Endothelial cell of umbilical vein (primary cell): ENCODE data around the gene RIMBP2. TPM values are rescaled to one million over a fixed set of nuclear protein-coding genes. Genes with fewer than 3 reads are reported as not detected.

Experiments
- BruUV-seq: library from RNA; stranded (reverse); fragments of 400-500 nt; replicated peaks from 2 replicates; lab custom pipeline; 2021; lab: Mats Ljungman, UMichigan
- CTCF ChIA-PET: fragments of 300-600, 350-600 bp; sonication (Branson Sonifier 250); formaldehyde crosslinking; loops from one replicate; lab custom pipeline; 2021; ENCODE audit warnings: antibody characterized with exemption, inconsistent platforms; lab: Charles Lee
- POLR2A ChIA-PET: fragments of 300-600, 350-600 bp; sonication (Branson Sonifier 250); formaldehyde crosslinking; loops from one replicate; lab custom pipeline; 2021; ENCODE audit warnings: antibody characterized with exemption, inconsistent platforms; lab: Charles Lee
- DNase-seq: peaks from one replicate; pipeline ENCODE4 v3.0.0-alpha.2; 2011; ENCODE audit warnings: low read depth, low spot score
- FAIRE-seq: peaks from 2 replicates; lab custom pipeline; 2011; peaks lifted over from hg19 to GRCh38; lab: Jason Lieb, UNC
- H2AFZ ChIP-seq: 2 replicates; pipeline ENCODE4 v1.6.0; 2012; ENCODE audit warnings: low read depth, low read length, control low read depth, inconsistent platforms
- H3K27ac ChIP-seq: 2 replicates; pipeline ENCODE4 v1.5.1; 2011; ENCODE audit warnings: low read depth, mild to moderate bottlenecking, control low read depth, low read length, moderate library complexity; ENCODE audit not compliant: insufficient read depth
- H3K27me3 ChIP-seq, 2 experiments: 2 replicates each; pipeline versions ENCODE4 v1.6.0 to v1.6.1; 2011; ENCODE audit warnings: low read length in 2 of 2, mixed read lengths in 1 of 2; ENCODE audit not compliant: control insufficient read depth in 2 of 2, insufficient read depth in 2 of 2
- H3K36me3 ChIP-seq, 2 experiments: 2 replicates in 1 of 2; 3 replicates in 1 of 2; pipeline ENCODE4 v1.5.1; 2011; ENCODE audit warnings: low read length in 2 of 2, mild to moderate bottlenecking in 1 of 2, moderate library complexity in 1 of 2; ENCODE audit not compliant: control insufficient read depth in 2 of 2, insufficient read depth in 2 of 2; ENCODE audit errors: extremely low read depth in 1 of 2
- H3K4me1 ChIP-seq: 3 replicates; pipeline ENCODE4 v1.5.1; 2011; ENCODE audit warnings: mild to moderate bottlenecking, low read length; ENCODE audit not compliant: control insufficient read depth, insufficient read depth; ENCODE audit errors: extremely low read depth
- H3K4me2 ChIP-seq: 2 replicates; pipeline ENCODE4 v1.6.1; 2011; ENCODE audit warnings: low read length, control low read depth, mixed read lengths; ENCODE audit not compliant: insufficient read depth
- H3K4me3 ChIP-seq, 3 experiments: fragments of 200-600 bp in 1 of 3; sonication (generic), shearing (Covaris generic) in 1 of 3; replicated peaks in 1 of 3; 2 replicates each; pipeline ENCODE4 v1.5.1; 2011 to 2016; ENCODE audit warnings: control low read depth in 3 of 3, low read length in 3 of 3, mild to moderate bottlenecking in 2 of 3, inconsistent platforms in 1 of 3, low read depth in 1 of 3, moderate library complexity in 1 of 3; ENCODE audit not compliant: insufficient read depth in 1 of 3
- H3K79me2 ChIP-seq: 2 replicates; pipeline ENCODE4 v1.6.0; 2012; ENCODE audit warnings: low read length, inconsistent platforms; ENCODE audit not compliant: control insufficient read depth, insufficient read depth
- H3K9ac ChIP-seq: replicated peaks from 2 replicates; pipeline ENCODE3; 2011; ENCODE audit warnings: low read length, control low read depth; ENCODE audit not compliant: insufficient read depth; ENCODE audit errors: extremely low read depth
- H3K9me1 ChIP-seq: replicated peaks from 3 replicates; pipeline ENCODE4 v1.6.0; 2011; ENCODE audit warnings: mild to moderate bottlenecking, low read length; ENCODE audit not compliant: control insufficient read depth, insufficient read depth; ENCODE audit errors: extremely low read depth
- H3K9me3 ChIP-seq: replicated peaks from 2 replicates; pipeline ENCODE4 v1.5.1; 2012; ENCODE audit warnings: low read length, inconsistent platforms; ENCODE audit not compliant: control insufficient read depth, insufficient read depth
- H4K20me1 ChIP-seq: replicated peaks from 2 replicates; pipeline ENCODE3; 2011; ENCODE audit warnings: mild to moderate bottlenecking, low read length; ENCODE audit not compliant: control insufficient read depth, insufficient read depth; ENCODE audit errors: extremely low read depth
- EZH2 ChIP-seq: IDR thresholded peaks from 2 replicates; pipeline ENCODE4 v1.6.1; 2012; ENCODE audit warnings: borderline replicate concordance, low read depth, mild to moderate bottlenecking, moderate library complexity, low read length, inconsistent platforms; ENCODE audit not compliant: severe bottlenecking
- FOS ChIP-seq: IDR thresholded peaks from 2 replicates; pipeline ENCODE4 v1.6.1; 2011; ENCODE audit warnings: mild to moderate bottlenecking, low read length, moderate library complexity, borderline replicate concordance; ENCODE audit not compliant: insufficient read depth
- GATA2 ChIP-seq: IDR thresholded peaks from 2 replicates; pipeline ENCODE4 v1.7.0; 2011; ENCODE audit warnings: low read depth, mild to moderate bottlenecking, moderate library complexity, mixed read lengths, low read length; ENCODE audit not compliant: insufficient read length, insufficient read depth
- JUN ChIP-seq: IDR thresholded peaks from 2 replicates; pipeline ENCODE4 v1.6.1; 2011; ENCODE audit warnings: borderline replicate concordance, low read depth; ENCODE audit not compliant: insufficient read length, insufficient read depth
- MYC ChIP-seq: IDR thresholded peaks from one replicate; pipeline ENCODE4 v1.6.1; 2011; ENCODE audit warnings: mild to moderate bottlenecking, low read depth, low read length
- POLR2A ChIP-seq: IDR thresholded peaks from 2 replicates; pipeline ENCODE4 v1.6.1; 2012; ENCODE audit warnings: low read depth, mild to moderate bottlenecking, control low read depth, low read length
- POLR2AphosphoS5 ChIP-seq: IDR thresholded peaks from 2 replicates; pipeline ENCODE4 v1.6.1; 2012; ENCODE audit warnings: low read depth, mild to moderate bottlenecking, control low read depth, low read length, moderate library complexity; ENCODE audit not compliant: insufficient read depth
- dilution Hi-C: fragments of 300-500 bp; cut with MboI; formaldehyde crosslinking; loops from one replicate; pipeline ENCODE4 v1.15.0; 2019; ENCODE audit warnings: low sequenced_read_pairs; ENCODE audit not compliant: extremely low pct_ligation_motif_present
- intact Hi-C: fragments of 100-400 bp; cut with micrococcal nuclease; formaldehyde crosslinking; loops from one replicate; pipeline ENCODE4 v1.10.0; 2022
- polyA plus RNA-seq, 4 experiments: library from polyadenylated mRNA; depleted of rRNA in 3 of 4; stranded (reverse) in 3 of 4; unstranded in 1 of 4; fragments of >200 nt; gene quantifications; 2 replicates each; pipeline versions ENCODE4 v1.2.1 to v1.2.3, GENCODE V29; 2011 to 2012; ENCODE audit warnings: missing spikeins in 1 of 4
- total RNA-seq: library from RNA; stranded (reverse); gene quantifications from 2 replicates; pipeline ENCODE4 v1.2.3, GENCODE V29; 2021
- TF ChIP-seq, protein P1 (sequence below): IDR thresholded peaks from 2 replicates; pipeline ENCODE4 v1.6.1; 2011; ENCODE audit not compliant: insufficient read depth, insufficient read length
- TF ChIP-seq, protein P2 (sequence below), 2 donors: IDR thresholded peaks; 1 replicate in 1 of 2; 2 replicates in 1 of 2; pipeline ENCODE4 v1.5.1; 2011; ENCODE audit warnings: low read length in 2 of 2, mild to moderate bottlenecking in 2 of 2, moderate library complexity in 2 of 2, control low read depth in 1 of 2, inconsistent platforms in 1 of 2, low read depth in 1 of 2; ENCODE audit not compliant: insufficient read depth in 1 of 2; ENCODE audit errors: extremely low read depth in 1 of 2

RIMBP2 gene
- total and polyA plus RNA-seq, 2 donors (not counting 3 experiments of a cell fraction or from before 2014, with no cell fraction given), result 0.04 TPM; not detected in 1

DNA sequence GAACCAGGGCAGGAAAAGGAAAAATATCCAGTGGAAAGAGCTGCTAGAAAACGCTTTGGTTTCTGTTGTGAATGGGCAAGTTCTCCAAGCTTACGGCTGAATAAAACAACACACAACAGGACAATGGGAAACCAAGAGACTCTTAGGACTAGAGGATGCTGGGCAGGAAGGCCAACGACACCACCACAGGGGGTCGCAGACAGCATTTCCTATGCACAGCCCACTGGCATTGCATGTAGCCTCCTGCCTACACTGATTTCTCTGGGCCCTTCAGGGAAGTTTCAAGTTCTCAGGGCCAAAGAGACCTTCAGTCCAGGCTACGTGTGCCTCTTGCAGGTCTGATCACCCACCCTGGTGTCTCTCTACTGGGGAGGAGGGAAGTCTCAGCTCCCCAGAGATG lies 108.0 kb downstream of the RIMBP2 start:
- BruUV-seq, result no TSS peak
- DNase-seq (no peak), FAIRE-seq (no peak)
- no peaks in the 10 kb centered on the region for H4K20me1 ChIP-seq
- H3K27ac ChIP-seq, result no peak overlapping the region
- dilution Hi-C loops, result no loop called here
- H3K9me1 ChIP-seq, result no peaks in the 10 kb centered on the region
- H3K9ac ChIP-seq, result no peak overlapping the region
- no peak overlapping the region for H2AFZ ChIP-seq
- ChIA-PET POLR2A (no interaction called here), CTCF (no interaction called here)
- TF ChIP-seq, protein P1, sequence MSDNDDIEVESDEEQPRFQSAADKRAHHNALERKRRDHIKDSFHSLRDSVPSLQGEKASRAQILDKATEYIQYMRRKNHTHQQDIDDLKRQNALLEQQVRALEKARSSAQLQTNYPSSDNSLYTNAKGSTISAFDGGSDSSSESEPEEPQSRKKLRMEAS, result no peak
- no peaks in the 10 kb centered on the region for H3K27me3 ChIP-seq
- H3K4me3 ChIP-seq, result no peak overlapping the region
- H3K9me3 ChIP-seq, result peaks cover 10% of the 10 kb centered on the region
- no peaks in the 10 kb centered on the region for H3K79me2 ChIP-seq
- no peaks in the 10 kb centered on the region for H3K4me1 ChIP-seq
- H3K4me2 ChIP-seq, result no peak overlapping the region
- intact Hi-C loops, result no loop called here
- no peaks in the 10 kb centered on the region for H3K36me3 ChIP-seq

DNA sequence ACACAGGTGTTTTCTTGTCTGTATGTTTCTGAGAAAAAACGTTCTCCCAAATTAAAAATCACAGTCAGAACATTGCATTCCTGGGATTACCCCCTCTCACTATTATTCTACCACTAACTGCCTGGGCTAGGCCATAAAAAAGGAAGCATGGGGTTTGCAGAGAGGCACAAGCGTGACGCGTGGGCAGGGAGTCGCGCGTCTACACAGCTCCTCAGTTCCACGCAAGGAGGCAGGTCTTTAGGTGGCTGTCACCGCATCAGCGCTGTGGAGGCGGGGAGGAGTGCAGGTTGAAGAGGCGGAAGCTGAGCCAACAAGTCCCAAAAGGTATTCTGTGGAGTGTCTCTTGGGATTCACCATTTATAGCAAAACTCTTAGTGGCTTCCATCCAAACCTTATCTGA lies 109.9 kb downstream of the RIMBP2 start:
- Histone ChIP-seq H3K27ac (no peak overlapping the region), H3K4me1 (no peaks in the 10 kb centered on the region), H3K27me3 (no peaks in the 10 kb centered on the region), H3K9ac (no peak overlapping the region), H4K20me1 (no peaks in the 10 kb centered on the region), H3K79me2 (no peaks in the 10 kb centered on the region), H2AFZ (no peak overlapping the region), H3K9me3 (peaks cover 10% of the 10 kb centered on the region), H3K9me1 (no peaks in the 10 kb centered on the region), H3K4me3 (no peak overlapping the region), H3K36me3 (no peaks in the 10 kb centered on the region), H3K4me2 (no peak overlapping the region)
- no peak for FAIRE-seq
- POLR2A ChIA-PET, result no interaction called here
- no TSS peak for BruUV-seq
- no peak for TF ChIP-seq MYC
- TF ChIP-seq JUN, result no peak
- TF ChIP-seq, protein P2, sequence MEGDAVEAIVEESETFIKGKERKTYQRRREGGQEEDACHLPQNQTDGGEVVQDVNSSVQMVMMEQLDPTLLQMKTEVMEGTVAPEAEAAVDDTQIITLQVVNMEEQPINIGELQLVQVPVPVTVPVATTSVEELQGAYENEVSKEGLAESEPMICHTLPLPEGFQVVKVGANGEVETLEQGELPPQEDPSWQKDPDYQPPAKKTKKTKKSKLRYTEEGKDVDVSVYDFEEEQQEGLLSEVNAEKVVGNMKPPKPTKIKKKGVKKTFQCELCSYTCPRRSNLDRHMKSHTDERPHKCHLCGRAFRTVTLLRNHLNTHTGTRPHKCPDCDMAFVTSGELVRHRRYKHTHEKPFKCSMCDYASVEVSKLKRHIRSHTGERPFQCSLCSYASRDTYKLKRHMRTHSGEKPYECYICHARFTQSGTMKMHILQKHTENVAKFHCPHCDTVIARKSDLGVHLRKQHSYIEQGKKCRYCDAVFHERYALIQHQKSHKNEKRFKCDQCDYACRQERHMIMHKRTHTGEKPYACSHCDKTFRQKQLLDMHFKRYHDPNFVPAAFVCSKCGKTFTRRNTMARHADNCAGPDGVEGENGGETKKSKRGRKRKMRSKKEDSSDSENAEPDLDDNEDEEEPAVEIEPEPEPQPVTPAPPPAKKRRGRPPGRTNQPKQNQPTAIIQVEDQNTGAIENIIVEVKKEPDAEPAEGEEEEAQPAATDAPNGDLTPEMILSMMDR (IDR thresholded peaks at IDR 0.05; ENCODE audit: extremely low read depth in 1 of 2, insufficient read depth in 1 of 2, low read depth in 1 of 2, low read length in 2 of 2), result no peak
- TF ChIP-seq, protein P1, result no peak
- TF ChIP-seq EZH2, result no peak
- no peak for TF ChIP-seq GATA2
- no peak for TF ChIP-seq POLR2A
- no peak for TF ChIP-seq POLR2AphosphoS5
- no peak for TF ChIP-seq FOS
- no peak for DNase-seq
- intact Hi-C loops (no loop called here), dilution Hi-C loops (no loop called here)
- CTCF ChIA-PET, result no interaction called here
